Brain microvascular endothelial cell (primary cell): Measurements from ENCODE around the gene SF1.
A peak's percentile ranks its signal among the peaks of the same experiment; 100 is the strongest.

Experiments
- DNase-seq: peaks from one replicate; pipeline ENCODE4 v3.0.0-alpha.2; 2020
- H3K27ac ChIP-seq: fragments of 250-450 bp; sonication (Bioruptor Pico); 2 replicates; pipeline ENCODE4 v1.5.1; 2020; ENCODE audit warnings: mild to moderate bottlenecking, moderate library complexity
- H3K27me3 ChIP-seq: fragments of 250-450 bp; sonication (Bioruptor Pico); replicated peaks from 2 replicates; pipeline ENCODE4 v1.5.1; 2020; ENCODE audit warnings: mild to moderate bottlenecking
- H3K36me3 ChIP-seq: fragments of 250-450 bp; sonication (Bioruptor Pico); replicated peaks from 2 replicates; pipeline ENCODE4 v1.5.1; 2020; ENCODE audit warnings: mild to moderate bottlenecking
- H3K4me3 ChIP-seq: 2 replicates; pipeline ENCODE4 v1.5.1; 2011; ENCODE audit warnings: low read depth, mild to moderate bottlenecking, control low read depth, low read length, moderate library complexity
- in situ Hi-C: cut with HindIII; loops from 2 replicates; pipeline ENCODE4 v1.10.0; 2017; ENCODE audit warnings: low sequenced_read_pairs, low pct_ligation_motif_present
- TF ChIP-seq, protein P1 (sequence below): IDR thresholded peaks from 2 replicates; pipeline ENCODE4 v1.5.1; 2011; ENCODE audit warnings: low read depth, mild to moderate bottlenecking, moderate library complexity, low read length, control low read depth, inconsistent platforms; ENCODE audit errors: missing control alignments

The SF1 gene

DNA sequence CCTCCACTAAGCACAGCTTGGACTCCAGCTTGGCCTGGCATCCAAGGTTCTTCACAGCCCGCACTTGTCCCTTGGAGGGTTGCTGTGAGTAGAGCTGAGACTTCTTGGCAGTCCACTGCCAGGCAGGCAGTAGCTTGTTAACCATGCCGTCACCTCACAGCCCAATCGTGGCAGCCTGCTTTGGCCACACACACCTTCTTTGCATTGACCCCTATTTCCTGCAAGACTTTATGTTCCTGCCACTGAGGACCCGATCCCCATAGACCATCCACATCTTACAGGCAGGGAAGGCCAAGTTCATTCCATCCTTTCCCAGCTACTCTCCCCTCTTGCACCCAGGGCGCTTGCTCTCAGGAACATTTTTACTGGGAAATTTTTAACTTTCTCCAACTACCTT, 16.1 kb downstream of the SF1 start:
- DNase-seq: no peak
- in situ Hi-C loops: no loop called here
- Histone ChIP-seq H3K36me3 (peaks cover 50% of the 10 kb centered on the region), H3K27me3 (no peaks in the 10 kb centered on the region), H3K4me3 (no peak overlapping the region), H3K27ac (no peak overlapping the region)
- TF ChIP-seq, protein P1, sequence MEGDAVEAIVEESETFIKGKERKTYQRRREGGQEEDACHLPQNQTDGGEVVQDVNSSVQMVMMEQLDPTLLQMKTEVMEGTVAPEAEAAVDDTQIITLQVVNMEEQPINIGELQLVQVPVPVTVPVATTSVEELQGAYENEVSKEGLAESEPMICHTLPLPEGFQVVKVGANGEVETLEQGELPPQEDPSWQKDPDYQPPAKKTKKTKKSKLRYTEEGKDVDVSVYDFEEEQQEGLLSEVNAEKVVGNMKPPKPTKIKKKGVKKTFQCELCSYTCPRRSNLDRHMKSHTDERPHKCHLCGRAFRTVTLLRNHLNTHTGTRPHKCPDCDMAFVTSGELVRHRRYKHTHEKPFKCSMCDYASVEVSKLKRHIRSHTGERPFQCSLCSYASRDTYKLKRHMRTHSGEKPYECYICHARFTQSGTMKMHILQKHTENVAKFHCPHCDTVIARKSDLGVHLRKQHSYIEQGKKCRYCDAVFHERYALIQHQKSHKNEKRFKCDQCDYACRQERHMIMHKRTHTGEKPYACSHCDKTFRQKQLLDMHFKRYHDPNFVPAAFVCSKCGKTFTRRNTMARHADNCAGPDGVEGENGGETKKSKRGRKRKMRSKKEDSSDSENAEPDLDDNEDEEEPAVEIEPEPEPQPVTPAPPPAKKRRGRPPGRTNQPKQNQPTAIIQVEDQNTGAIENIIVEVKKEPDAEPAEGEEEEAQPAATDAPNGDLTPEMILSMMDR: no peak

DNA sequence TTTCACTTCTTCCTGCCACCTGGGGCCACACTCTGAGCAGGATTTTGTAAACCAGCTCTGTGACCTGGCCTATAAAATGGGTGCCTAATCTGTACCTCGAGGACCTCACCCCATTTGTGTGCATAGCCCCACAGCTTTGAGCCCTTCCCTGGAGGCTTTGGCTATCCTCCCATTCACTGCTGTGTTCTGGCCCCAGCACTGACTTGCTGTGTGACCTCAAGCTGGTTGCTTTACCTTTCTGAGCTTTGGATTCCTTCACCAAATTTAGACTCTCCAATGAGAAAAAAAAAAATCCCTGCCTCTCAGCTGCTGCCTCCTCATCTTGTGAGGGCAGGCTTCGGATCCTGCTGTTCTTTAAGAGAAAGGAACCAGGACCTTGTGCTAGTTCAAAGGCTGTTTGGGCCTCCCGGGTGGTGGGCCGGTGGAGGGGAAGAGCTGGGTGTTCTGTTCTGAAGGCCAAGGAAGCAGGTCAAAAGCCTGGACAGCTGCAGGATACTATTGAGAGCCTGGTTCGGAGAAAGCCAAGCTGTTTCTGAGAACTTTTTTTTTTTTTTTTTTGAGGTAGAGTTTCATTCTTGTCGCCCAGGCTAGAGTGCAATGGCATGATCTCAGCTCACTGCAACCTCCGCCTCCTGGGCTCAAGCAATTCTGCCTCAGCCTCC, 17.5 kb downstream of the SF1 start:
- TF ChIP-seq, protein P1: no peak
- Histone ChIP-seq H3K36me3 (peaks cover 40% of the 10 kb centered on the region), H3K27me3 (no peaks in the 10 kb centered on the region), H3K27ac (no peak overlapping the region), H3K4me3 (no peak overlapping the region)
- no peak for DNase-seq
- in situ Hi-C loops: no loop called here

DNA sequence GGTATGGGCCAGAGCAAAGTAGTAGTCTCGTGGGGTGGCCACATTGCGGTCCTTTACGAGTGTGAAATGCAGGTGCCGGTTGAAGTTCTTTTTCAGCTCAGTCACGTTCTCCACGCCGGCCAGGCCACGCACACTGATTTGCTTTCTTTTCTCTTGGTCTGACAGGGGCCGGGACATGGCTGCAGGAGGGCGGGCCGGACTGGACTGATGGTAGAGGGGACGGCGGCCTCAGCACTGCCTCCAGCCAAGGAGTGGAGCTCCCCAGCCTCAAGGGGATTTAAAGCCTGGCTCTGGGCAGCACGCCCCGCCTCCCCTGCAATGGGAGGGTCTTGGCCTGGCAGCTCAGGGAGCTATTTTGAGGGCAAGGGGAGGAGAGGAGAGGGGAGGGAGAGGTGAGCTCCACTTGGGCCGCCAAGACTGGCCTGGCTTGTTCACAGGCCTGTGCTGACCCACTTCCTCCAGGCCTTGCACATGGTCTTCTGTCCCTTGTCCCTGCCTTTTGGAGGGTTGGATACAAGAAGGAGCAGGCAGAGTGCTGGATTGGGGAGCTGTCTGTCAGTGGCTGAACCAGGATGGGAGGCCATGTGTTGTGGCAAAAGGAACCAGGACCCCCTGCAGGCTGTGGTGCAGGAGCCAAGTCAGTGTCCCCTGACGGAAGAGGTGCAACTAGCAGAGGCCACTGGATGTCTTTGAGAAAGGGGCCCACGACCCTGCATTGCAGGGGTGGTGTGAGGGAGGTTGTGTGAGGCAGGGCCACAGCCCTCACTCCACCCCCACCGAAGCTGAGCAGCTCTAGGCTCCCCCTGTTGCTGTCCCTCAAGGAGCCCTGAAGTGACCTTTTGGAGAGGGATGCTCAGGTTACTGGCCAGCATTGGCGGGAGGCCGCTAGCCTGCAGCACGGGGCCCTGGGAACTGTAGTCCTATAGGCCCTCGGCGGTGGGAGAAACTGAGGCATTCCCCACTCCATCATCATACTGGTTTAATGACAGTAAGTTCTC, 18.3 kb downstream of the SF1 start, which contains the start of gene PYGM:
Gene PYGM (minus strand): TSS at position 253 of the 998 bp plus-strand sequence. CDS start 76 bp downstream, at position 177.
- H3K4me3 ChIP-seq: no peak within 1 kb of the TSS
- H3K27ac ChIP-seq: no peak within 1 kb of the TSS
- TF ChIP-seq, protein P1: no peak
- in situ Hi-C loops: no loop called here
- H3K36me3 ChIP-seq: peaks cover 33% of the 10 kb centered on the region
- no peaks in the 10 kb centered on the region for H3K27me3 ChIP-seq
- DNase-seq: peak; percentile 16

DNA sequence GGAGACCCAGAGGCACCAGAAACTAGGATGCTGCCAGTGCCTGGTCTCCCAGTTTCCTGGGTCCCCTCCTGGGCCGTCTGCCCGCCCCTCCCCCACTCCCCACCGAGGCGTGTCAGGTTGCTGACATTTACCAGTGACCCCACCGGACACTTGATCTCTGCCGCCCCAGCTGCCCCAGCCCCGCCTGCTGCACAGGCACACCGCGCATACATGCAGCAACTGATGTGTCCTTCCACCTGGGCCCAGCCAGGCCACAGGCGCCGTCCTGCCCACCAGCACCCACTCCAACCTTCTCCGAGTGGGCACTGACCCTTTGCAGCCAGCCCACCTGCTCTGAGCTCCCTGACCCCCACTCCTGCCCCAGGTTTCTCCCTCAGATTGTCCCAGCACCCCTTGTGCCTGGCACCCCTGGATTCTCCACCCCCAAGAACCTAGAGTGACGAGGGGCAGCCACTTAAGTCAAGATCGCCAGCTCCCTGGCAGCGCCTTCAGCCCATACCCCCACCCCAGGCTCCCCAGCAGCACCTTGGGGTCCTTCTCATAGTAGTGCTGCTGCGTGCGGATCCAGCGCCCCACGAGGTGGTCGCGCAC, 19.1 kb downstream of the SF1 start:
- Histone ChIP-seq H3K36me3 (peaks cover 25% of the 10 kb centered on the region), H3K27me3 (no peaks in the 10 kb centered on the region), H3K27ac (no peak overlapping the region), H3K4me3 (no peak overlapping the region)
- in situ Hi-C loops: no loop called here
- DNase-seq: no peak
- TF ChIP-seq, protein P1: no peak

DNA sequence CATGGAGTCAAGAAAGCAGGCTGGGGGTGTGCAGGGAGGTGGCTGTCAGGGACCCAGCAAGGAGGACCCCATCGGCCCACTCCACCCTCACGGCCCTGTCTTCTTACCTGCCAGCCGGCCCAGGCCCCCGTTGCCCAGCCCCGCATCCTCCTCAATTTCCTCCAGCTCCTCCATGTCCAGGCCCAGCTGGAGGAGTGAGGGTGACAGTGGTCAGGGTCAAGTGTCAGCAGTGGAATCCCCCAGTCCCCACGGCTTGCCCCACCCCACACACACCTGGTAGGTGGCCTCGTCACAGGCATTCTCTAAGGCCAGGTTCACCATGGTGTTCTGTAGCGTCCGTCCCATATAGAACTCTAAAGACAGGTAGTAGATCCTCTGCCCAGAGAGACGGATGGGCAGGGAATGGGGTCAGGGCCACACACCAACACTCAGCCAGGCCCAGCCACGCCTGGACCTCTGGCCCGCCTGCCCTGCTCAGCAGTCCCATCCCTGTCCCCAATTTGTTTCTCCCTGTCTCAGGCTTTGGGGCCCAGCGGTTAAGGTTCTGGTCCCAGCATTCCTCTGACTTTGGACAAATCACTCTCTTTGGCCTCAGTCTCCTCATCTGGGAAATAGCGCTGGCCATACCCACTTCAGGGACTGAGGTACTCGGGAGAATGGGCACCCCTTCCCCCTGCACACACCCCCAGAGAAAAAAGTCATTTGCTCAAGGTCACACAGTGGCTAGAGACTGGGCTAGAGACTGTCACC, 19.8 kb downstream of the SF1 start:
- no peak overlapping the region for H3K27ac ChIP-seq
- no peak overlapping the region for H3K4me3 ChIP-seq
- in situ Hi-C loops: no loop called here
- no peaks in the 10 kb centered on the region for H3K27me3 ChIP-seq
- H3K36me3 ChIP-seq: peaks cover 18% of the 10 kb centered on the region
- DNase-seq: no peak
- TF ChIP-seq, protein P1: no peak
